Peyer's patch (tissue), 4 donors: ENCODE measurements around the gene SDF4. TPM values are rescaled to one million over a fixed set of nuclear protein-coding genes. Genes with fewer than 3 reads are reported as not detected.

Experiments
- DNase-seq, 3 donors: peaks; one replicate each; pipeline ENCODE4 v3.0.0-alpha.2; 2017 to 2019
- H3K27ac ChIP-seq, 4 donors: fragments of 200-600 bp; sonication (generic); one replicate each; pipeline ENCODE4 v1.5.1; 2016 to 2019
- H3K27me3 ChIP-seq, 2 donors: fragments of 200-600 bp; sonication (generic); one replicate each; pipeline ENCODE4 v1.5.1; 2019
- H3K36me3 ChIP-seq, 3 donors: fragments of 200-600 bp; sonication (generic); one replicate each; pipeline ENCODE4 v1.5.1; 2016 to 2019
- H3K4me1 ChIP-seq, 4 donors: fragments of 200-600 bp; sonication (generic); one replicate each; pipeline ENCODE4 v1.5.1; 2016 to 2019
- H3K4me3 ChIP-seq, 4 donors: fragments of 200-600 bp; sonication (generic); 1 replicate in 3 of 4; 2 replicates in 1 of 4; pipeline ENCODE4 v1.5.1; 2016 to 2019; ENCODE audit warnings: mild to moderate bottlenecking in 1 of 4
- H3K9me3 ChIP-seq, 4 donors: fragments of 200-600 bp; sonication (generic); one replicate each; pipeline ENCODE4 v1.5.1; 2016 to 2019; ENCODE audit warnings: mild to moderate bottlenecking in 1 of 4
- POLR2A ChIP-seq, 2 donors: fragments of 450-650 bp; IDR thresholded peaks; one replicate each; pipeline ENCODE4 v1.5.1; 2017; ENCODE audit warnings: antibody characterized with exemption in 2 of 2, mild to moderate bottlenecking in 2 of 2, moderate library complexity in 2 of 2
- total RNA-seq, 4 donors: library from RNA; depleted of rRNA; stranded (reverse); fragments of >200 nt; gene quantifications; one replicate each; pipeline ENCODE4 v1.1.0, GENCODE V29; 2016
- TF ChIP-seq, protein P1 (sequence below), 6 experiments: fragments of 450-650 bp in 4 of 6; fragments of 200-600 bp in 2 of 6; sonication (generic) in 1 of 6; IDR thresholded peaks; one replicate each; pipeline ENCODE4 v1.5.1; 2017 to 2019; ENCODE audit warnings: antibody characterized with exemption in 6 of 6, mild to moderate bottlenecking in 3 of 6, moderate library complexity in 1 of 6

Gene SDF4
- total RNA-seq, 4 donors from 2014 or later, result 88.3 to 280 (median 177) TPM

DNA sequence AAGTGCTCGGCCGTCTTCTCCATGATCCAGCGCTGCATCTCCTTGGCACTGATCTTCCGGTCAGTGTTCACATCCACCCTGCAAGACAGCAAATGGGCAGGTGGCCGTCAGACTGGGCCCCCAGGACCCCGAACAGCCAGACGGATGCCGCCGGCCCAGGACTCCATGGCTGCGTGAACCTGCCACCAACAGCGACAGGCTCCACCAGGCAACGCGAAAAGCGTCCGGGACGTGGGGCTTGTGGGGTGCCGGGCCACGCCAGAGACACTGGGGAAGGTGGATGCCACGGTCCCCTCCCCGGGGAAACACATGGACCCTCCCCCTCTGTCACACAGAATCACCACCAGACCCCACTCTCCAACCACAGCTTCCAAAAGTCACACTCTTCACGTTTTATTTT, 7.9 kb downstream of the SDF4 start:
- Histone ChIP-seq H3K27me3 (no peaks in the 10 kb centered on the region), H3K36me3 (peaks cover 0 to 97% (median 0%) of the 10 kb centered on the region in 3 donors), H3K9me3 (no peaks in the 10 kb centered on the region), H3K4me1 (no peaks in the 10 kb centered on the region), H3K27ac (no peak overlapping the region), H3K4me3 (no peak overlapping the region)
- no peak for DNase-seq
- TF ChIP-seq, protein P1, sequence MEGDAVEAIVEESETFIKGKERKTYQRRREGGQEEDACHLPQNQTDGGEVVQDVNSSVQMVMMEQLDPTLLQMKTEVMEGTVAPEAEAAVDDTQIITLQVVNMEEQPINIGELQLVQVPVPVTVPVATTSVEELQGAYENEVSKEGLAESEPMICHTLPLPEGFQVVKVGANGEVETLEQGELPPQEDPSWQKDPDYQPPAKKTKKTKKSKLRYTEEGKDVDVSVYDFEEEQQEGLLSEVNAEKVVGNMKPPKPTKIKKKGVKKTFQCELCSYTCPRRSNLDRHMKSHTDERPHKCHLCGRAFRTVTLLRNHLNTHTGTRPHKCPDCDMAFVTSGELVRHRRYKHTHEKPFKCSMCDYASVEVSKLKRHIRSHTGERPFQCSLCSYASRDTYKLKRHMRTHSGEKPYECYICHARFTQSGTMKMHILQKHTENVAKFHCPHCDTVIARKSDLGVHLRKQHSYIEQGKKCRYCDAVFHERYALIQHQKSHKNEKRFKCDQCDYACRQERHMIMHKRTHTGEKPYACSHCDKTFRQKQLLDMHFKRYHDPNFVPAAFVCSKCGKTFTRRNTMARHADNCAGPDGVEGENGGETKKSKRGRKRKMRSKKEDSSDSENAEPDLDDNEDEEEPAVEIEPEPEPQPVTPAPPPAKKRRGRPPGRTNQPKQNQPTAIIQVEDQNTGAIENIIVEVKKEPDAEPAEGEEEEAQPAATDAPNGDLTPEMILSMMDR (IDR thresholded peaks at IDR 0.05), result no peak
- TF ChIP-seq POLR2A (IDR thresholded peaks at IDR 0.05), result no peak

DNA sequence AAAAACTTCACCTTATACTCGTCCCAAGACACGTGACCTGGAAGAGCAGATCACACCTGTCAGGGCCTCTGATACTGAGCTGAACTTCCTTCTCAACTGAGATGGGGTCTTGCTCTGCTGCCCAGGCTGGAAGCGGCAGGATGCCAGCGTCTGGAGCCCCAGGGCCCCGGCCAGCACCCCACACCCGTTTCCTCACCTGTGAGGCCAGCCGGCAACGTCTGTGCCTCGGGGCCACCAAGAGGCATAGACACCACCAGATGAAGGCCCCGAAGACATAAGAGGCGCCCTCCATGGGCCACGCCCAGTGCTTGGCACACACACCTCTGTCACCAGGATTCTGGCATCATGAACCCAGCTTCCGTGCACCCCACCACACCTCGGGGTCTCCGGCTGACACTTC, 8.5 kb downstream of the SDF4 start:
- DNase-seq, result no peak
- Histone ChIP-seq H3K4me3 (no peak overlapping the region), H3K27me3 (no peaks in the 10 kb centered on the region), H3K27ac (no peak overlapping the region), H3K4me1 (no peaks in the 10 kb centered on the region), H3K36me3 (peaks cover 0 to 97% (median 0%) of the 10 kb centered on the region in 3 donors), H3K9me3 (no peaks in the 10 kb centered on the region)
- no peak for TF ChIP-seq POLR2A (IDR thresholded peaks at IDR 0.05)
- TF ChIP-seq, protein P1 (IDR thresholded peaks at IDR 0.05), result no peak

DNA sequence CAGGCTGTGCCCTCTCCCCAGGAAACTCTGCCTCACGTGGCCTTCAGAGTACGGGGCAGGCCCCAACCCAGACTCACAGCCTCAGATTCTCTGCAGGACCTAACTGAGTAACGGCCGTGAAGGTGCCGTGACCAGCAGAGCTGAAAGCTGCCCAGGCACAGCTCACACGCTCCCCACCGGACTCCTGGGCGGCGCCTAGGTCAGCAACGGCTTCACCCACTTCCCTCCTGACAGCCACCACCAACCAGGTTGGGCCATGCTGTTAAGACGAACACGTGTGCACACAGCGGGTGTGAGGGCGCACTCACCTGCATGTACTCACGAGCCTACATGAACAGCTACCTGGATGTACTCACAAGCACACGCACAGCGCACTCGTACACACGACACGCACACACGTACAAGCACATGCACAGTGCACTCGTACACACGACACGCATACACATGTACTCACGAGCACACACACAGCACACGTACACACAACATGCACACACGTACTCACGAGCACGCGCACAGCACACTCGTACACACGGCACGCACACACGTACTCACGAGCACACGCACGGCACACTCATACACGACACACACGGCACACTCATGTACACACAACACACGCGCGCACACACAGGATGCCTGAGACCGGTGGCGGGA, 9.1 kb downstream of the SDF4 start:
- TF ChIP-seq POLR2A (IDR thresholded peaks at IDR 0.05), result no peak
- TF ChIP-seq, protein P1 (IDR thresholded peaks at IDR 0.05), result no peak
- DNase-seq, result no peak
- H3K36me3 ChIP-seq, result peaks cover 0 to 97% (median 0%) of the 10 kb centered on the region in 3 donors

DNA sequence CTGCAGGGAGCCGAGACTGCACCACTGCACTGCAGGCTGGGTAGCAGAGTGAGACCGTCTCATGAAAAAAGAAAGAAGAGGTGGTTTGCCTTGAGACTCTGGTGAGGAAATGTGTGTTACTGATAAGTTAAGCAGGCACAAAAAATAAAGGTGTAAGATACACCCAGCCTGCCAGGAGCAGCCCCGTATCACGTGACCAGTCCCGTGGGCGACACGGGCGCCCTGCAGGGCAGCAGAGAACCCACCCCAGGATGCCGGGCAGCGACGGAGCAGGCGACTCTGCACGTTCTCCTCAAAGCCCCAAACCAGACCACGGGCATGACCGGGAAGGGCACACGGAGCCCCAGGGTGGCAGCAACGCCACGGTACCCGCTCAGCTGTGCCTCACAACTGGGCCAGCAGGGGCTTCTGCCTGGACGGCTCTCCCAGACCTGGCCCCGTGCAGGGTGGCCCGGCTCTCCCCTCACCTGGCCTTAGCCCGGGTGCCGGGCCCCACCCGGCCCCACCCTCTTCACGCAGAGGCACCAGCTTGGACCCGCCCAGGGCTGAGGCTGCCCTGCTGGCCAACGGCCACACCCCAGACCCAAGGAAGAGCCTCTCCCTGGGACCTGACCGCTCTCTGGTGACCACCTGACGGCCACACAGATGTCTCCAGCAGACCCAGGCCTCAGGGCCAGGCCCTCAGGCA, 9.8 kb downstream of the SDF4 start:
- Histone ChIP-seq H3K27me3 (no peaks in the 10 kb centered on the region), H3K4me1 (no peaks in the 10 kb centered on the region), H3K4me3 (no peak overlapping the region), H3K9me3 (no peaks in the 10 kb centered on the region), H3K27ac (no peak overlapping the region), H3K36me3 (peaks cover 0 to 97% (median 0%) of the 10 kb centered on the region in 3 donors)
- no peak for DNase-seq
- TF ChIP-seq, protein P1 (IDR thresholded peaks at IDR 0.05), result no peak
- TF ChIP-seq POLR2A (IDR thresholded peaks at IDR 0.05), result no peak

More for the DNA sequence above, 9.1 kb downstream of the SDF4 start:
- H3K27me3 ChIP-seq, result no peaks in the 10 kb centered on the region
- no peaks in the 10 kb centered on the region for H3K4me1 ChIP-seq
- H3K4me3 ChIP-seq, result no peak overlapping the region
- H3K27ac ChIP-seq, result no peak overlapping the region
- no peaks in the 10 kb centered on the region for H3K9me3 ChIP-seq

DNA sequence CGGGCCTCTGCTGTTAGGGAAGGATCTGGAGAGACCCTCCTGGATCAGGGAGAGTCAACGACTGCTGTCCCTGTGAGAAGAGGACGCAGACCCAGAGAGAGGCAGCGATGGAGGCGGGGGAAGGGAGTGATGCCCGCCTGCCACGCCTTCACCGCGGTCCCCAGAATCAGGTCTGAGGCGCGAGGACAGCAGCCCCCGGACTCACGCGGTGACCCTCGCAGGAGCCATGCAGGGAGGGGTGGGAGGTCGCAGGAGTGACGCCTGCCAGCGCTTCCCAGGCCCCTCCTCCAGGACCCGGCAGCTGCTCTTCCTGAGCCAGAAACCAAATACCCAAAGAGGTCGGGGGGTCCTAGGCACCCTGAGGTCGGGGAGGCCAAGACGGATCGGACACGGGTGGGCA, 11.6 kb downstream of the SDF4 start:
- no peak for TF ChIP-seq POLR2A (IDR thresholded peaks at IDR 0.05)
- TF ChIP-seq, protein P1 (IDR thresholded peaks at IDR 0.05), result no peak
- H3K27me3 ChIP-seq, result no peaks in the 10 kb centered on the region
- no peak overlapping the region for H3K4me3 ChIP-seq
- no peak for DNase-seq
- H3K4me1 ChIP-seq, result peaks cover 0 to under 1% (median 0%) of the 10 kb centered on the region in 4 donors
- peaks cover 0 to 85% (median 0%) of the 10 kb centered on the region in 3 donors for H3K36me3 ChIP-seq
- no peak overlapping the region for H3K27ac ChIP-seq
- no peaks in the 10 kb centered on the region for H3K9me3 ChIP-seq
